ENCODE measurements around the gene BEAN1.

BEAN1 gene

GRCh38 chr16:66412182-66412581 is 14.9 kb upstream of the BEAN1 start:
- Histone ChIP-seq H3K9me3 (no peaks in the 10 kb centered on the region), H3K27ac (no peak overlapping the region), H3K4me1 (ENCODE audit: control insufficient read depth in 1 of 2, insufficient read depth in 1 of 2, low read depth in 1 of 2, low read length in 1 of 2) (no peaks in the 10 kb centered on the region), H3K36me3 (no peaks in the 10 kb centered on the region), H3K4me3 (ENCODE audit: low read depth in 1 of 2, low read length in 1 of 2) (no peak overlapping the region), H3K27me3 (peaks cover 33% of the 10 kb centered on the region)
- TF ChIP-seq, protein P1, sequence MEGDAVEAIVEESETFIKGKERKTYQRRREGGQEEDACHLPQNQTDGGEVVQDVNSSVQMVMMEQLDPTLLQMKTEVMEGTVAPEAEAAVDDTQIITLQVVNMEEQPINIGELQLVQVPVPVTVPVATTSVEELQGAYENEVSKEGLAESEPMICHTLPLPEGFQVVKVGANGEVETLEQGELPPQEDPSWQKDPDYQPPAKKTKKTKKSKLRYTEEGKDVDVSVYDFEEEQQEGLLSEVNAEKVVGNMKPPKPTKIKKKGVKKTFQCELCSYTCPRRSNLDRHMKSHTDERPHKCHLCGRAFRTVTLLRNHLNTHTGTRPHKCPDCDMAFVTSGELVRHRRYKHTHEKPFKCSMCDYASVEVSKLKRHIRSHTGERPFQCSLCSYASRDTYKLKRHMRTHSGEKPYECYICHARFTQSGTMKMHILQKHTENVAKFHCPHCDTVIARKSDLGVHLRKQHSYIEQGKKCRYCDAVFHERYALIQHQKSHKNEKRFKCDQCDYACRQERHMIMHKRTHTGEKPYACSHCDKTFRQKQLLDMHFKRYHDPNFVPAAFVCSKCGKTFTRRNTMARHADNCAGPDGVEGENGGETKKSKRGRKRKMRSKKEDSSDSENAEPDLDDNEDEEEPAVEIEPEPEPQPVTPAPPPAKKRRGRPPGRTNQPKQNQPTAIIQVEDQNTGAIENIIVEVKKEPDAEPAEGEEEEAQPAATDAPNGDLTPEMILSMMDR (IDR thresholded peaks at IDR 0.05) = no peak

DNA sequence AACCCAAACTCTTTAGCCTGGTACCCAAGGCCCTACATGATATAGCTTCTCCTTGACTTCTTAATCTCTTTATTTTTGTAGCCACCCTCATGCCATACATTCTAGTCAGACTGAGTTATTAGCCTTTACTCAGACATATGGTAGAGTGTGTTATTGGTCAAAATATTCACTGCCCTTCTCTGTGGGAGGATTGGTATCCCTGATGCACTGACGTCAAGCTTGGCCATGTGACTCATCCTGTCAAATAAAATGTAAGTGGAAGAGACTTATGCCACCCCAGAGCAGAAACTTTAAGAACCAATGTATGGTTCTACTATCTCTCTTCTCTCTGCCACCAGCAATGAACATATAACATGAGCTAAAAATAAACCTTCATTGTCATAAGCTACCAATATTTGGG is 12.2 kb upstream of the BEAN1 start:
- H3K4me1 ChIP-seq (ENCODE audit: control insufficient read depth in 1 of 2, insufficient read depth in 1 of 2, low read depth in 1 of 2, low read length in 1 of 2) = no peaks in the 10 kb centered on the region
- TF ChIP-seq, protein P1 (IDR thresholded peaks at IDR 0.05) = no peak
- H3K27ac ChIP-seq = no peak overlapping the region
- no peaks in the 10 kb centered on the region for H3K9me3 ChIP-seq
- H3K4me3 ChIP-seq (ENCODE audit: low read depth in 1 of 2, low read length in 1 of 2) = no peak overlapping the region
- peaks cover 16% of the 10 kb centered on the region for H3K27me3 ChIP-seq
- no peaks in the 10 kb centered on the region for H3K36me3 ChIP-seq

DNA sequence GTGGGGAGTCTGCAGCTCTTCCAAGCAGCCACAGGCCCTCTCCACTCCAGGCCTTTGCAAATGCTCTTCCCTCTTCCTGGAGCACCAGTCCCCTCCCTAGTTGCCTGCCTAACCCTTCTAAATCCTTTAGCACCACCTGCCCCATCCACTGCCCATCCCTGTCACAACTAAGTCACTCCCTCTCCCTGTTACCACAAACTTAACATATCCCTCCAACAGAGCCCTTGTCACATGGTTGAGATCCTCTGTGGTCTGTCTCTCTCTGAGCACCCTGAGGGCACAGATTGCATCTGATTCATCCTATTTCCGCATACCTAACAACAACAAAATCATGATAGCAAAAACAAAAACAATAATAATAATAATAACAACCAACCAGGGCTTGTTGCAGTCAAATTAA is 11.0 kb upstream of the BEAN1 start:
- TF ChIP-seq, protein P1 (IDR thresholded peaks at IDR 0.05) = no peak
- H3K9me3 ChIP-seq = no peaks in the 10 kb centered on the region
- H3K4me1 ChIP-seq (ENCODE audit: control insufficient read depth in 1 of 2, insufficient read depth in 1 of 2, low read depth in 1 of 2, low read length in 1 of 2) = no peaks in the 10 kb centered on the region
- H3K4me3 ChIP-seq (ENCODE audit: low read depth in 1 of 2, low read length in 1 of 2) = no peak overlapping the region
- no peaks in the 10 kb centered on the region for H3K36me3 ChIP-seq
- no peak overlapping the region for H3K27ac ChIP-seq
- peaks cover 27% of the 10 kb centered on the region for H3K27me3 ChIP-seq

DNA sequence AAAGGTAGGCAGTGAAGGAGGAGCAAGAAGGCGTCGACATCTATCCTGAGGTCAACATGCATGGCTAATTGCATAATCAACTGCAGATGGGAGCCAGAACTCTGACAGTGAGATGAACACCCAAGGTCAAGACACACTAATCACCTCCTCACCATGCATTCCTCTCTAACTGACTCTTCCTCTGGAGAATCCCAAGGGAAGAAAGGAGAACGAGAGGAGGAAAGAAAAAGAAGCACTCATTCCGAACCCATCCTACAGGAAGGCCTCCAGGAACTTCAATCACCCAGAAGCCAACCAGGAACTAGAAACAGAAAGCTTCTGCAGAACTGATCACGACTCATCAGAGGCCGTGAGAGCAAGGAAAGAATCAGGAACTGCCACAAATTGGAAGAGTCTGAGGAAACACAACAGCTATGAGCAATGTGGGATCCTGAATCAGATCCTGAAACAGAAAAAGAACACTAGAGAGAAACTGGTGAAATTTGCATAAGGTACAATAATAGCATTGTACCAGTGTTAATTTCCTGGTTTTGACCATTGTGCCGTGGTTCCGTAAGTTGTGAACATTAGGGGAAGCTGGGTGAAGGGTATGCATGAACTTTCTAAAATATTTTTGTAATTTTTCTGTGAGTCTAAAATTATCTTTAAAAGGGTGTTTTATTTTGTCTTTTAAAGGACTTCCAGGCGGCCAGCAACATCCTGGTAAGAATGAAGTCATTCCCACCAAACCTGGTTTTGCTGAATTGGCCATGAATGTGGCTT is 10.0 kb upstream of the BEAN1 start:
- Histone ChIP-seq H3K27ac (no peak overlapping the region), H3K36me3 (no peaks in the 10 kb centered on the region), H3K27me3 (peaks cover 31% of the 10 kb centered on the region), H3K4me1 (ENCODE audit: control insufficient read depth in 1 of 2, insufficient read depth in 1 of 2, low read depth in 1 of 2, low read length in 1 of 2) (no peaks in the 10 kb centered on the region), H3K9me3 (no peaks in the 10 kb centered on the region), H3K4me3 (ENCODE audit: low read depth in 1 of 2, low read length in 1 of 2) (no peak overlapping the region)
- TF ChIP-seq, protein P1 (IDR thresholded peaks at IDR 0.05) = no peak

DNA sequence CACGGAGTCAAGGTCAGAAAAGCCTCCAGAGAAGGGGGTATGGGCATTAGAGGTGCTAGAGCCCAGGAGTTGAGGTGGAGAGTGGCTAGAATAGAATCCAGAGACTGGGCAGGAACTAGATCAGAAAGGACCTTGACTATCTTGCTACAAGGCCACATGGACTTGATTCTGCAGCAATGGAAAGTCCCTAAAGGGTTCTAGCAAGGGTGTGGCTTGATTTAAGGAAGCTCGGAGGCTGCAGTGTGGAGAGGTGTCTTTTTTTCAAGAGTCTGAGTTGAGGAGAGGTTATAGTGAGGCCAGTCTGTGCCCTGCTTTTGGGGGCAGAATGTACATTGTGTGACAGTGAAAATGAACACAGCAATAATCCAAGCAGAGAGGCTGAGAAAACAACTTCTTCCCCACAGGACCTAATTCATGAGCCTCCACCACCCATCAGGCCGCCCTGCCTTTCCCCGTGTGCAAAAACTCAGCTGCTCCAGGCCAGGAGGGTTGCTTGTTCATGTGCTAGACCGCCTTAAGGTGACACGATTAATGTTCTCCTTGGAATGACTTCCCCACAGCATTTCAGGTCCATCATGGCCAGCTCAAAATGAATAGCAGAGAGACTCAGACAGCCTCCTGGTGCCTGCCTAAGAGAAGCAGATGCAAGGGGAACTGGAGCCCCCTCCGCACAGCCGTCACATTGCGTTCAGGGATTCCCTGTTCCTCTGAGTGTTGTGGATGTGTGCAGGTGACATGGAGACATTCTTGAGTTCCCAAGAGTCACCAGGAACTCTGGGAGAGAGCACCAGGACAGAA is 8.7 kb upstream of the BEAN1 start:
- Histone ChIP-seq H3K4me3 (ENCODE audit: low read depth in 1 of 2, low read length in 1 of 2) (no peak overlapping the region), H3K36me3 (no peaks in the 10 kb centered on the region), H3K27ac (no peak overlapping the region), H3K4me1 (ENCODE audit: control insufficient read depth in 1 of 2, insufficient read depth in 1 of 2, low read depth in 1 of 2, low read length in 1 of 2) (no peaks in the 10 kb centered on the region), H3K27me3 (peaks cover 44% of the 10 kb centered on the region), H3K9me3 (no peaks in the 10 kb centered on the region)
- TF ChIP-seq, protein P1 (IDR thresholded peaks at IDR 0.05) = no peak

All from neutrophil (primary cell).